ENCODE data around the gene PCNX3.

DNA sequence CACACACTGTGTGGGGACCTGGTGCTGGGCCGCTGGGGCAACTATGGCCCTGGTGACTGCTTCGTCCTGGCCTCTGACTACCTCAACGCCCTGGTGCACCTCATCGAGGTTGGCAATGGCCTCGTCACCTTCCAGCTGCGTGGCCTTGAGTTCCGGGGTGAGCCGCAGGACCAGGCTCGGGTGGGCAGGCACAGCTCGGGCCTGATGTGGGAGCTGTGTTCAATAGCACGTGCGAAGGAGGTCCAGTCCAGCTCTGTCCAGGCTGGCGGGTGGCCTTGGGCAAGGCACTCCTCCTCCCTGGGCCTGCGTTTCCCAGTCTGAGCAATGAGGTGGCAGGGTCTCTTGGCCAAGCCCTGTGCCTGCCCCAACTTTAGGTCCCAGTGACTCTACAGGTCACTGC is 14.0 kb downstream of the PCNX3 start:
- TF ChIP-seq, protein P1, sequence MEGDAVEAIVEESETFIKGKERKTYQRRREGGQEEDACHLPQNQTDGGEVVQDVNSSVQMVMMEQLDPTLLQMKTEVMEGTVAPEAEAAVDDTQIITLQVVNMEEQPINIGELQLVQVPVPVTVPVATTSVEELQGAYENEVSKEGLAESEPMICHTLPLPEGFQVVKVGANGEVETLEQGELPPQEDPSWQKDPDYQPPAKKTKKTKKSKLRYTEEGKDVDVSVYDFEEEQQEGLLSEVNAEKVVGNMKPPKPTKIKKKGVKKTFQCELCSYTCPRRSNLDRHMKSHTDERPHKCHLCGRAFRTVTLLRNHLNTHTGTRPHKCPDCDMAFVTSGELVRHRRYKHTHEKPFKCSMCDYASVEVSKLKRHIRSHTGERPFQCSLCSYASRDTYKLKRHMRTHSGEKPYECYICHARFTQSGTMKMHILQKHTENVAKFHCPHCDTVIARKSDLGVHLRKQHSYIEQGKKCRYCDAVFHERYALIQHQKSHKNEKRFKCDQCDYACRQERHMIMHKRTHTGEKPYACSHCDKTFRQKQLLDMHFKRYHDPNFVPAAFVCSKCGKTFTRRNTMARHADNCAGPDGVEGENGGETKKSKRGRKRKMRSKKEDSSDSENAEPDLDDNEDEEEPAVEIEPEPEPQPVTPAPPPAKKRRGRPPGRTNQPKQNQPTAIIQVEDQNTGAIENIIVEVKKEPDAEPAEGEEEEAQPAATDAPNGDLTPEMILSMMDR (IDR thresholded peaks at IDR 0.05) = no peak
- TF ChIP-seq POLR2AphosphoS5 (IDR thresholded peaks at IDR 0.05) (no peak), POLR2A (IDR thresholded peaks at IDR 0.05) (no peak), EP300 (IDR thresholded peaks at IDR 0.05) (no peak)
